ENCODE measurements around the gene RTTN. TPM values are rescaled to one million over a fixed set of nuclear protein-coding genes. Genes with fewer than 3 reads are reported as not detected.
"Not testable (repeated sequence)": the region's sequence is repeated elsewhere in the genome, so short reads cannot be mapped to it uniquely, and the experiment has no call there.

Gene RTTN
- polyA plus RNA-seq, 1 experiment, result 5.4 TPM

DNA sequence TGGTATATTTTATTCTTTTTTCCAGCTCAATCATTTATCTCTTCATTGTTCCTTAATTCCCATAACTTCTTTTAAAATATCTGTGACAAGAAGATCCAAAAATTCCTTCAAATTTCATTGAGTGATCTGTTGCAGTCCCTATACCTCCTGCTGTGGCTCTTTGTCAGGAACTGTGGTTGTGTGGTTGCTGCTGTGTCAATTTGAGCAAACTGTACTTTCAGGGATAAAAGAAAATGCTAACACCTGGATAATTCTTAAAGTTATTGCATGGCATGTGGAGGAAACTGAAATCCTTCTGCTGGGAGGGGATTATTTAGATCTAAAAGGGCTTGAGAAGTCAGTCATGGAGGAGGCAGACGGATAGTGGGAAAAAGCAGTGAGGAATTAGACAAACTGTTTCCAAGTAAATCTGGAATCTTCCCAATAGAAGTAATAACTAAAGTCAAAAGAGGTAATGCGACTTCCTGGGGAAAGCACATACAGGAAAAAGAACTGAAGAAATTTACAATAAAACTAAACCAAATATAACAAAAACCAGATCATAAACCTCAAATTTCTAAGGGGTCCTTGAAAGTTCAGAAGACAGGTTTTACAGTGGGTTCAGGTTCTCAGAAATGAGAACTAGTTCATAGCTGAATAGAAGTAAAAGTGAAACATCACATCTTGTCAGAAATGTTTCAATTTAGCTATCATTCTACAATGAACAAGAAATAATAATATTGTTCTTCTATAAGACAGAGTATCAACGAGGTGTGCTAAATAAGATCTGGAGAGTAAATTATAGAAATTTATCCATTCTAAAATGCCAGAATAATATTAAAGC, 224.3 kb downstream of the RTTN start:
- DNase-seq (ENCODE audit: low read depth), result no peak
- ChIA-PET CTCF (interaction anchor here (0.7 kb wide), 1 partner anchor 111 kb away, joined by 3 read pairs; no protein-coding TSS in a partner anchor), POLR2A (no interaction called here)
- H3K4me3 ChIP-seq (ENCODE audit: low read depth, low read length), result no peak overlapping the region
- H3K27me3 ChIP-seq (ENCODE audit: control insufficient read depth, insufficient read depth, low read length), result no peaks in the 10 kb centered on the region
- TF ChIP-seq, protein P1, sequence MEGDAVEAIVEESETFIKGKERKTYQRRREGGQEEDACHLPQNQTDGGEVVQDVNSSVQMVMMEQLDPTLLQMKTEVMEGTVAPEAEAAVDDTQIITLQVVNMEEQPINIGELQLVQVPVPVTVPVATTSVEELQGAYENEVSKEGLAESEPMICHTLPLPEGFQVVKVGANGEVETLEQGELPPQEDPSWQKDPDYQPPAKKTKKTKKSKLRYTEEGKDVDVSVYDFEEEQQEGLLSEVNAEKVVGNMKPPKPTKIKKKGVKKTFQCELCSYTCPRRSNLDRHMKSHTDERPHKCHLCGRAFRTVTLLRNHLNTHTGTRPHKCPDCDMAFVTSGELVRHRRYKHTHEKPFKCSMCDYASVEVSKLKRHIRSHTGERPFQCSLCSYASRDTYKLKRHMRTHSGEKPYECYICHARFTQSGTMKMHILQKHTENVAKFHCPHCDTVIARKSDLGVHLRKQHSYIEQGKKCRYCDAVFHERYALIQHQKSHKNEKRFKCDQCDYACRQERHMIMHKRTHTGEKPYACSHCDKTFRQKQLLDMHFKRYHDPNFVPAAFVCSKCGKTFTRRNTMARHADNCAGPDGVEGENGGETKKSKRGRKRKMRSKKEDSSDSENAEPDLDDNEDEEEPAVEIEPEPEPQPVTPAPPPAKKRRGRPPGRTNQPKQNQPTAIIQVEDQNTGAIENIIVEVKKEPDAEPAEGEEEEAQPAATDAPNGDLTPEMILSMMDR (IDR thresholded peaks at IDR 0.05; ENCODE audit: insufficient read depth, low read depth, low read length), result no peak
- H3K36me3 ChIP-seq (ENCODE audit: control insufficient read depth, insufficient read depth, low read length), result no peaks in the 10 kb centered on the region

DNA sequence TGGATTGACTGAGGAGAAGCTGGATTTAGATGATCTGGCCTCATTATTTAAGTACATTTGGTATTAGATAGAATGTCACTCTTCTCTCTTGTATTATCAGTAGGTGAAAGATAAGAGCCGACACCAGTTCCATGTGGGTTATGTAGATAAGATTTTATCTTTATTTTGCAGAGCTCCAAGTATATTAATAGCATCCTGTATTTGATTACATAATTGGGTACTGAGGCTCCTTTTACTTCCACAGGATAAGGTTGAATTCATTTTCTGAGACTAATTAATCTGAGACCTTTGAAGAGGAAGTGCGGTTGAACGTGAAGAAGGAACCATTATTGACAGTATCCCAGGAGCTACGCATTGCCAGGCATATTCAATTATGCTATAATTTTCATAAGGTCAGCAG, 225.0 kb downstream of the RTTN start:
- no peak for DNase-seq (ENCODE audit: low read depth)
- CTCF ChIA-PET, result interaction anchor here (0.7 kb wide), 1 partner anchor 112 kb away, joined by 3 read pairs; no protein-coding TSS in a partner anchor
- Histone ChIP-seq H3K27me3 (ENCODE audit: control insufficient read depth, insufficient read depth, low read length) (no peaks in the 10 kb centered on the region), H3K36me3 (ENCODE audit: control insufficient read depth, insufficient read depth, low read length) (no peaks in the 10 kb centered on the region), H3K4me3 (ENCODE audit: low read depth, low read length) (no peak overlapping the region)
- POLR2A ChIA-PET, result no interaction called here
- TF ChIP-seq, protein P1 (IDR thresholded peaks at IDR 0.05; ENCODE audit: insufficient read depth, low read depth, low read length), result no peak

DNA sequence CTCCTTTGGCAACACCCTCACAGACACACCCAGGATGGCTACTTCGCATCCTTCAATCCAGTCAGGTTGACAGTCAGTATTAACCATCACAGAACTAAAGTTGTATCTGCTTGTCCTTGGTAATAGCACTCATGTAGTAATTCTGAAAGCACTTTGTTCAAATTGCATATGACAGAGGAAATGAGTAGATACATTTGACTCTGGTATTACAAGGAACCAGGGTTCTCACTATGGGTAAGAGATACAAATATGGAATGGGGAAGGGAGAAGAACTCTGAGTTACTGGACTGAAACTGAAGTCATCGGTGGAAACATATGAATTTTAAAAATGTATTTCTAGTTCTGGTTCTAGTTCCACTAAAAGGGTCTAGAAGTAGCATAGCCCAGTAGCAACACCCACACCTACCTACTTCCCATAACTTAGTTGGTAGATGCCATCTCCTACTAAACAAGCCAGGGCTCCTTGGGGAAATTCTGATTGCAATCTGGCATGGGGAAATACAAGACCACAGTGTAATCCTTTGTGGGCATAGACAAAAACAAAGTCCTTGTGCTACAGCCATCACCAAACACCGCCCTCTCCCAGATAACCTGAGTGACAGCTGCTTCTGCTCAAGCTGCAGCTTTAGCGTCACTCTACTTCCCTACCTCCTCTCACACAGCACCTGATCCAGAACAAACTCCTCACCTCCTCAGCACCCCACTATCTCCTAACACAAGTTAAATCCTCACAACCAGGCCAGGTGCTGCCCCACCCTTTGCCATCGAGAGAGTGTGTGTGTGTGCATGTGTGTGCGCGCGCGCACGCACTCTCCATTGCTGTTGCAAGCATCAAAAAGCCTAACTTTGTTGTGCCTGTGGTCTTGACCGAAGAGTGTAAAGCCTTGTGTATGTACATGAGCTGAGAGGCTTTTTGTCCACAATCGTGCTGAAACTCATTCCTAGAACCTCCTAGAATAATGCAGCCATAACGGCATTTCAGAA, 226.5 kb downstream of the RTTN start:
- Histone ChIP-seq H3K4me3 (ENCODE audit: low read depth, low read length) (no peak overlapping the region), H3K36me3 (ENCODE audit: control insufficient read depth, insufficient read depth, low read length) (no peaks in the 10 kb centered on the region), H3K27me3 (ENCODE audit: control insufficient read depth, insufficient read depth, low read length) (no peaks in the 10 kb centered on the region)
- ChIA-PET POLR2A (no interaction called here), CTCF (no interaction called here)
- TF ChIP-seq, protein P1 (IDR thresholded peaks at IDR 0.05; ENCODE audit: insufficient read depth, low read depth, low read length), result no peak
- DNase-seq (ENCODE audit: low read depth), result no peak

DNA sequence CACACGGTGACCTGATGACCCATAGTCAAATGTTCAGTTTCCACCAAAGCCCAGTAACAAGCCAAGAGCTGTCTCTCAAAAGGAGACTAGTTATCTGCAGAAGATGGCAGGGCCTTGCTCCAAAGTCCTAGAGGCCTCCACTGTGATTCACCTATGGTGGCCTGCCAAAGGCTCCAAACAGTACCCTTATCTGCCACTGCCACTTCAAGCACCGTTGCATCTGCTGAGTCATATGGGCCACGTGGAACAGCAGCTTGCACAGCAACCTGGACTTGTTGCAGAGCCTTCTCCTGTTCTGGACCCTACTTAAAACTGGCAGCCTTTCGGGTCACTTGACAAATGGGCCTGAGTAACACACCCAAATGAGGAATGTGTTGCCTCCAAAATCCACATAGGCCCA, 230.2 kb downstream of the RTTN start:
- CTCF ChIA-PET; H3K27me3 ChIP-seq (ENCODE audit: control insufficient read depth, insufficient read depth, low read length); H3K4me3 ChIP-seq (ENCODE audit: low read depth, low read length); POLR2A ChIA-PET; H3K36me3 ChIP-seq (ENCODE audit: control insufficient read depth, insufficient read depth, low read length); DNase-seq (ENCODE audit: low read depth): not testable (repeated sequence)

DNA sequence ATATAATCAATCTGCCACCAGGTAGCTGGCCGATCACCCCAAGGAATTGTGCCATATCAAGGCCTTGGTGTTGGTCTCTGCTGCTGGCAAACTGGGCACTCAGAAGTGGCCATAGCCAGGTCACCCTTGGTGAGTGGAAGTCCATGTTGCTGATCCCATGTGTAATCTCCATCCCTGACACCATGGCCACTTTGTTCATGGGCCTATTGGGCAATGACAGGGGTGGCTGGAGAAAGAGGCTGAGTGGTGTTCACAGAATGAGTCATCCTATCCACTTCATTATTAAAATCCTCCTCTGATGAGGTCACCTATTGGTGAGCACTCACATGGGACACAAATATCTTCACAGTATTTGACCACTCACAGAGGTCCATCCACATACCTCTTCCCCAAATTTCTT, 231.1 kb downstream of the RTTN start:
- Histone ChIP-seq H3K36me3 (ENCODE audit: control insufficient read depth, insufficient read depth, low read length) (no peaks in the 10 kb centered on the region), H3K27me3 (ENCODE audit: control insufficient read depth, insufficient read depth, low read length) (no peaks in the 10 kb centered on the region), H3K4me3 (ENCODE audit: low read depth, low read length) (no peak overlapping the region)
- DNase-seq (ENCODE audit: low read depth), result peak; percentile 9
- TF ChIP-seq, protein P1 (IDR thresholded peaks at IDR 0.05; ENCODE audit: insufficient read depth, low read depth, low read length), result no peak
- ChIA-PET CTCF (no interaction called here), POLR2A (no interaction called here)

All from BJ (cell line).